ENCODE data around the gene AHNAK.
"Not testable (repeated sequence)": the region's sequence is repeated elsewhere in the genome, so short reads cannot be mapped to it uniquely, and the experiment has no call there.

Gene AHNAK

GRCh38 chr11:62505440-62506091 lies 41.0 kb downstream of the AHNAK start:
- Histone ChIP-seq H3K27me3 (ENCODE audit: control insufficient read depth, insufficient read depth, low read length) (no peaks in the 10 kb centered on the region), H3K9me3 (replicated peaks; ENCODE audit: low read length) (no peaks in the 10 kb centered on the region), H3K9ac (ENCODE audit: low read depth, low read length) (no peak overlapping the region), H3K4me1 (ENCODE audit: control insufficient read depth, insufficient read depth, low read length) (peaks cover 15% of the 10 kb centered on the region), H3K4me3 (ENCODE audit: low read length) (no peak overlapping the region), H3K4me2 (ENCODE audit: low read length) (no peak overlapping the region), H3K36me3 (ENCODE audit: insufficient read depth, low read length) (no peaks in the 10 kb centered on the region)

- Histone ChIP-seq H3K4me1 (ENCODE audit: control insufficient read depth, insufficient read depth, low read length) (peaks cover 15% of the 10 kb centered on the region), H3K9ac (ENCODE audit: low read depth, low read length) (no peak overlapping the region), H3K4me3 (ENCODE audit: low read length) (no peak overlapping the region), H3K9me3 (replicated peaks; ENCODE audit: low read length) (no peaks in the 10 kb centered on the region), H3K36me3 (ENCODE audit: insufficient read depth, low read length) (no peaks in the 10 kb centered on the region), H3K27me3 (ENCODE audit: control insufficient read depth, insufficient read depth, low read length) (no peaks in the 10 kb centered on the region), H3K4me2 (ENCODE audit: low read length) (no peak overlapping the region)
These were observed 41.6 kb downstream of the AHNAK start for GRCh38 chr11:62505059-62505439.

GRCh38 chr11:62504158-62504973 lies 42.2 kb downstream of the AHNAK start:
- Histone ChIP-seq H3K4me1 (ENCODE audit: control insufficient read depth, insufficient read depth, low read length) (peaks cover 21% of the 10 kb centered on the region), H3K27me3 (ENCODE audit: control insufficient read depth, insufficient read depth, low read length) (no peaks in the 10 kb centered on the region)

GRCh38 chr11:62502030-62502730 lies 44.4 kb downstream of the AHNAK start:
- Histone ChIP-seq H3K4me3 (ENCODE audit: low read length) (no peak overlapping the region), H3K36me3 (ENCODE audit: insufficient read depth, low read length) (no peaks in the 10 kb centered on the region), H3K9me3 (replicated peaks; ENCODE audit: low read length) (no peaks in the 10 kb centered on the region), H3K4me2 (ENCODE audit: low read length) (no peak overlapping the region), H3K9ac (ENCODE audit: low read depth, low read length) (no peak overlapping the region), H3K4me1 (ENCODE audit: control insufficient read depth, insufficient read depth, low read length) (peaks cover 20% of the 10 kb centered on the region), H3K27me3 (ENCODE audit: control insufficient read depth, insufficient read depth, low read length) (no peaks in the 10 kb centered on the region)

More at GRCh38 chr11:62504158-62504973, 42.2 kb downstream of the AHNAK start:
- H3K4me2 ChIP-seq (ENCODE audit: low read length), result no peak overlapping the region
- H3K9me3 ChIP-seq (replicated peaks; ENCODE audit: low read length), result no peaks in the 10 kb centered on the region
- no peak overlapping the region for H3K9ac ChIP-seq (ENCODE audit: low read depth, low read length)
- no peaks in the 10 kb centered on the region for H3K36me3 ChIP-seq (ENCODE audit: insufficient read depth, low read length)
- H3K4me3 ChIP-seq (ENCODE audit: low read length), result no peak overlapping the region

GRCh38 chr11:62501432-62501891 lies 45.1 kb downstream of the AHNAK start:
- no peak overlapping the region for H3K4me2 ChIP-seq (ENCODE audit: low read length)
- no peaks in the 10 kb centered on the region for H3K27me3 ChIP-seq (ENCODE audit: control insufficient read depth, insufficient read depth, low read length)
- H3K4me1 ChIP-seq (ENCODE audit: control insufficient read depth, insufficient read depth, low read length), result peaks cover 24% of the 10 kb centered on the region
- no peak overlapping the region for H3K4me3 ChIP-seq (ENCODE audit: low read length)
- no peaks in the 10 kb centered on the region for H3K36me3 ChIP-seq (ENCODE audit: insufficient read depth, low read length)
- H3K9me3 ChIP-seq (replicated peaks; ENCODE audit: low read length), result no peaks in the 10 kb centered on the region
- H3K9ac ChIP-seq (ENCODE audit: low read depth, low read length), result no peak overlapping the region

- H3K9me3 ChIP-seq (replicated peaks; ENCODE audit: low read length), result no peaks in the 10 kb centered on the region
- no peak overlapping the region for H3K9ac ChIP-seq (ENCODE audit: low read depth, low read length)
- H3K4me3 ChIP-seq (ENCODE audit: low read length), result no peak overlapping the region
- no peaks in the 10 kb centered on the region for H3K27me3 ChIP-seq (ENCODE audit: control insufficient read depth, insufficient read depth, low read length)
- H3K36me3 ChIP-seq (ENCODE audit: insufficient read depth, low read length), result no peaks in the 10 kb centered on the region
- H3K4me1 ChIP-seq (ENCODE audit: control insufficient read depth, insufficient read depth, low read length), result peaks cover 24% of the 10 kb centered on the region
- no peak overlapping the region for H3K4me2 ChIP-seq (ENCODE audit: low read length)
These were observed 46.0 kb downstream of the AHNAK start for GRCh38 chr11:62500650-62501030.

- Histone ChIP-seq H3K36me3 (ENCODE audit: insufficient read depth, low read length) (no peaks in the 10 kb centered on the region), H3K9me3 (replicated peaks; ENCODE audit: low read length) (no peaks in the 10 kb centered on the region), H3K4me2 (ENCODE audit: low read length) (no peak overlapping the region), H3K9ac (ENCODE audit: low read depth, low read length) (no peak overlapping the region), H3K27me3 (ENCODE audit: control insufficient read depth, insufficient read depth, low read length) (no peaks in the 10 kb centered on the region), H3K4me1 (ENCODE audit: control insufficient read depth, insufficient read depth, low read length) (peaks cover 24% of the 10 kb centered on the region), H3K4me3 (ENCODE audit: low read length) (no peak overlapping the region)
These were observed 46.5 kb downstream of the AHNAK start for GRCh38 chr11:62499944-62500649.

GRCh38 chr11:62499311-62499943 lies 47.2 kb downstream of the AHNAK start:
- H3K36me3 ChIP-seq (ENCODE audit: insufficient read depth, low read length); H3K9ac ChIP-seq (ENCODE audit: low read depth, low read length); H3K9me3 ChIP-seq (replicated peaks; ENCODE audit: low read length); H3K27me3 ChIP-seq (ENCODE audit: control insufficient read depth, insufficient read depth, low read length); H3K4me2 ChIP-seq (ENCODE audit: low read length); H3K4me3 ChIP-seq (ENCODE audit: low read length): not testable (repeated sequence)
- H3K4me1 ChIP-seq (ENCODE audit: control insufficient read depth, insufficient read depth, low read length), result peaks cover 24% of the 10 kb centered on the region

GRCh38 chr11:62498492-62499286 lies 47.9 kb downstream of the AHNAK start:
- H3K4me1 ChIP-seq (ENCODE audit: control insufficient read depth, insufficient read depth, low read length), result peaks cover 24% of the 10 kb centered on the region
- no peak overlapping the region for H3K9ac ChIP-seq (ENCODE audit: low read depth, low read length)
- no peaks in the 10 kb centered on the region for H3K36me3 ChIP-seq (ENCODE audit: insufficient read depth, low read length)

GRCh38 chr11:62498031-62498430 lies 48.6 kb downstream of the AHNAK start:
- Histone ChIP-seq H3K9ac (ENCODE audit: low read depth, low read length) (no peak overlapping the region), H3K27me3 (ENCODE audit: control insufficient read depth, insufficient read depth, low read length) (no peaks in the 10 kb centered on the region), H3K9me3 (replicated peaks; ENCODE audit: low read length) (no peaks in the 10 kb centered on the region), H3K4me3 (ENCODE audit: low read length) (no peak overlapping the region), H3K4me1 (ENCODE audit: control insufficient read depth, insufficient read depth, low read length) (peaks cover 24% of the 10 kb centered on the region), H3K4me2 (ENCODE audit: low read length) (no peak overlapping the region), H3K36me3 (ENCODE audit: insufficient read depth, low read length) (no peaks in the 10 kb centered on the region)

More at GRCh38 chr11:62498492-62499286, 47.9 kb downstream of the AHNAK start:
- no peak overlapping the region for H3K4me3 ChIP-seq (ENCODE audit: low read length)
- no peaks in the 10 kb centered on the region for H3K27me3 ChIP-seq (ENCODE audit: control insufficient read depth, insufficient read depth, low read length)
- H3K4me2 ChIP-seq (ENCODE audit: low read length), result no peak overlapping the region
- no peaks in the 10 kb centered on the region for H3K9me3 ChIP-seq (replicated peaks; ENCODE audit: low read length)

Measured in skeletal muscle satellite cell (primary cell).